ENCODE data around the gene AFAP1L1.

- no peak for TF ChIP-seq CTCF (IDR thresholded peaks at IDR 0.05)
- TF ChIP-seq EZH2 (IDR thresholded peaks at IDR 0.05) = no peak
- no peak for TF ChIP-seq EZH2phosphoT487 (IDR thresholded peaks at IDR 0.05)
These were observed 47.5 kb downstream of the AFAP1L1 start for GRCh38 chr5:149319174-149319573.

Data from neural progenitor cell (in vitro differentiated cells).